ENCODE measurements around the gene SCN10A.

The SCN10A gene

GRCh38 chr3:38651153-38651789 is 164.7 kb downstream of the SCN10A start:
- DNase-seq (ENCODE audit: low read depth), result no peak

DNA sequence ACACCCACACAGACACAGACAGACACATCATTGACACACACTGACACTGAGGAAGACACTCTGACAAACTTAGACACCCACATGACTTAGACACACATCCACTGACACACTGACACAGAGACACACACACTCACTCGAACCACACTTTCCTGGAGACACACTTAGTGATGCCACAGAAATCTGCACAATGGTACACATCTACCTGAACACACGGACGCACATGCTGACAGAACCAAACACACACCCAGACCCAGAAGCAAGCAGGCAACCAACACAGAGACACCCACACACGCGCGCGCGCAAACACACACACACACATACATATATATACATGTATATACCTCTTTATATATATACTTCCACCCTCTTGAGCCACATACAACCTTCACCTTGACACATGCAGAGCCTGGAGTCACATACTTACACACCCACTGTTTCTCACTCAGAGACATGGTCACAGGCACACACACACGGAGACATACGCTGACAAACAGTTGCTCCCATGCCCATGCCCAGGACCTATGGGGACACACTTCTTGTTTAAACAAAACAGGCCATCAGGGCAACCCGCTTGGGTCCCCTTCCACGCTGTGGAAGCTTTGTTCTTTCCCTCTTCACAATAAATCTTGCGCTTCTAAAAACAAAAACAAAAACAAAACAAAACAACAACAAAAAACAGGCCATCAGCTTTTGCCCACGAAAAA is 165.6 kb downstream of the SCN10A start:
- DNase-seq (ENCODE audit: low read depth), result no peak

DNA sequence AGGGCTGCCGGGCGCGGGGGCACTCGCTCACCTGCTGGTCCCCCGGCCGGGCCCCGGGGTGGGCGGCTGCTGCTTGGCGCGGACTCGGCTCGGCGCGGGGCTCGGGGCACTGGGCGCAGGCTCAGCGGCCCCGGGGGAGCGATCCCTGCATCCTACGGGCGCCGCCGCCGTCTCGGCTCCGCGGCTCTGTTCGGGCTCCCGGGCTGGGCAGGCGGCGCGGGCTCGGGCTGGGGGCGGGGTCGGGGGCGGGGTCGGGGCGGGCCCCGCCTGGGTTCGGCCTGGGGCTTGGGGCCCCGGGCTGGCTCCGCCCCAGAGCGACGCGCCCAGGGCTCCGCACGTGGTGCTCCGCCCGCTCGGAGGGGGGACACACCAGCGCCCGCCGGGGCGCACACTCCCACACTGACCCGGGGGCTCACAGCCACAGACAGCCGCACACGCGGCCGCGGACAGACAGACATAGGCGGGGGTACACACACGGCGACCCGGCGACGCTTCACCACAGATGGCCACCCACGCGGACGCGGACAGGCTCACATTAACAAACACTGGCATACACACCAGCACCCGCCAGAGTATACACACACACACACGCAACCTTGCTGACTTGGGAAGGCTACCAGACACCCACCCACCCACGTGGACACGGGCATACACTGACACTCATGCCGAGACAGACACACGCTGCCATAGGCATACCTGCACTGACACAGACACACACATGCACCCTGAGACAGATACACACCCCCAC is 166.3 kb downstream of the SCN10A start, which contains the start of gene SCN5A:
SCN5A (minus strand) TSS at position 188 of the 748 bp plus-strand sequence. CDS start 16,380 bp downstream, outside the sequence.
- DNase-seq (ENCODE audit: low read depth), result no peak

DNA sequence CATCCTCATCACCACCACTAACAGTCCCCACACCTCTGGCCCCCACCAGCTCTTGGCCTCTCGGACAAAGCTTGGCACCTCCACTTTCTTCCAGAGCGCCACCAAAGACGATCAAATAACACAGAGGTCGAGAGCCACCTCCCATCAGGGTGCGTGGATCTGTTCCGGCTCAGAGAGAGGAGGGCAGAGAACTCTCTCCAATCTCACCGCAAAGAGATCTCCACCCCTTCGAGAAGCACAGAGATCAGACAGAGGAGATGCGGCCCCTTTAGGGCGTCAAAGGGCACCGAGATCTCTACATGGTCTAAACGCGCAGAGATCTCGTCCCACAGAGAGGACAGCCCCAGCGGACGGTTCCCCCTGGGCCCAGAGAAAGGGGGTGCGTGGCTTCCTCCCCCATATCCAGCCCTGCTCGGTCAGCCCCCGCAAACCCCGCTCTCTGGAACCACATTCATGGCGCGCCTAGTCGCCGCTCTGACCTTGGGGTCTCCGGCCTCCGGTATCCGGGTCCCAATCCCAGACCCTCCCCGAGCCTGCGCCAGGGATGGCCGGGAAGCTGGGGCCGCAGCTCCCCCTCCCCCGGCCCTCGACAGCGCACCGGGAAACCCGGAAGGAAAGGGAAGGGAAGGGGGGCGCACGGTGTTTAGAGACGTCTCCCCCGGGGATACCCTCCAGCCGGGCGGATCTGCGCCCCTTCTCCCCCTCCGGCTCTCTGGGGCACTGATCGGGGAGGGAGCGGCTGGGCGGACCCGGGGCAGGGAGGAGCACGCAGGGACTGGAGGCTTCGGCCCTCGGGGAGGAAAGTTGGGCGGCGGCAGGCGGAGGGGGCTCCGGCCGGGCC is 167.1 kb downstream of the SCN10A start:
- no peak for DNase-seq (ENCODE audit: low read depth)

- no peak for DNase-seq (ENCODE audit: low read depth)
Measured at GRCh38 chr3:38648024-38648658, 167.9 kb downstream of the SCN10A start.

- no peak for DNase-seq (ENCODE audit: low read depth)
Measured at GRCh38 chr3:38647217-38647970, 168.6 kb downstream of the SCN10A start.
